Left lung (tissue), 10 donors: ENCODE data around the gene EIF4E2. TPM values are rescaled to one million over a fixed set of nuclear protein-coding genes. Genes with fewer than 3 reads are reported as not detected.
A peak's percentile ranks its signal among the peaks of the same experiment; 100 is the strongest.

Experiments used
- ATAC-seq: fragments of 200-7000 bp; cut with Tn5 transposase; one replicate; pipeline ENCODE4 v1.9.1; 2020; ENCODE audit warnings: moderate library complexity
- DNase-seq, 4 donors: peaks; one replicate each; pipeline ENCODE4 v3.0.0-alpha.2; 2013 to 2020
- H3K27ac ChIP-seq, 2 donors: fragments of 200-600 bp; sonication (generic) in 1 of 2; one replicate each; pipeline versions ENCODE4 v1.5.0 to v1.8.0; 2020 to 2021
- H3K27me3 ChIP-seq, 2 donors: fragments of 200-600 bp; sonication (generic) in 1 of 2; one replicate each; pipeline versions ENCODE4 v1.5.0 to v1.8.0; 2020 to 2021
- H3K36me3 ChIP-seq, 2 donors: fragments of 200-600 bp; sonication (generic) in 1 of 2; one replicate each; pipeline versions ENCODE4 v1.5.0 to v1.8.0; 2020 to 2021
- H3K4me1 ChIP-seq, 2 donors: fragments of 200-600 bp; one replicate each; pipeline ENCODE4 v1.8.0; 2021
- H3K4me3 ChIP-seq, 2 donors: fragments of 200-600 bp; sonication (generic) in 1 of 2; one replicate each; pipeline versions ENCODE4 v1.5.0 to v1.8.0; 2020 to 2021; ENCODE audit warnings: mild to moderate bottlenecking in 1 of 2
- H3K9me3 ChIP-seq, 2 donors: fragments of 200-600 bp; sonication (generic) in 1 of 2; one replicate each; pipeline versions ENCODE4 v1.5.0 to v1.8.0; 2020 to 2021
- intact Hi-C, 2 donors: fragments of 100-400 bp; cut with DNase I; formaldehyde crosslinking; loops; one replicate each; pipeline versions ENCODE4 v1.11.2 to v1.14.2; 2022
- polyA plus RNA-seq, 6 donors: library from polyadenylated mRNA; unstranded; fragments of 120-200 nt; gene quantifications; one replicate each; pipeline ENCODE4 v1.2.1, GENCODE V29; 2013; ENCODE audit not compliant: insufficient read length in 6 of 6
- total RNA-seq, 2 donors: library from RNA; stranded (reverse); fragmentation: NEBNext Ultra II Directional; extraction: Animal tissue kit (Norgen Biotek cat#: 25700); gene quantifications; one replicate each; pipeline ENCODE4 v1.2.1, GENCODE V29; 2021
- TF ChIP-seq, protein P1 (sequence below), 2 donors: fragments of 200-600 bp; sonication (generic) in 1 of 2; IDR thresholded peaks; one replicate each; pipeline versions ENCODE4 v1.5.0 to v1.8.0; 2021; ENCODE audit warnings: antibody characterized with exemption in 2 of 2
- donor health status: DM: no; HTN: yes; CAD: no.
- donor health status: DM: no; HTN: no; CAD: no.

Gene EIF4E2
- total and polyA plus RNA-seq, 8 donors = 67.4 to 108 (median 96.4) TPM

DNA sequence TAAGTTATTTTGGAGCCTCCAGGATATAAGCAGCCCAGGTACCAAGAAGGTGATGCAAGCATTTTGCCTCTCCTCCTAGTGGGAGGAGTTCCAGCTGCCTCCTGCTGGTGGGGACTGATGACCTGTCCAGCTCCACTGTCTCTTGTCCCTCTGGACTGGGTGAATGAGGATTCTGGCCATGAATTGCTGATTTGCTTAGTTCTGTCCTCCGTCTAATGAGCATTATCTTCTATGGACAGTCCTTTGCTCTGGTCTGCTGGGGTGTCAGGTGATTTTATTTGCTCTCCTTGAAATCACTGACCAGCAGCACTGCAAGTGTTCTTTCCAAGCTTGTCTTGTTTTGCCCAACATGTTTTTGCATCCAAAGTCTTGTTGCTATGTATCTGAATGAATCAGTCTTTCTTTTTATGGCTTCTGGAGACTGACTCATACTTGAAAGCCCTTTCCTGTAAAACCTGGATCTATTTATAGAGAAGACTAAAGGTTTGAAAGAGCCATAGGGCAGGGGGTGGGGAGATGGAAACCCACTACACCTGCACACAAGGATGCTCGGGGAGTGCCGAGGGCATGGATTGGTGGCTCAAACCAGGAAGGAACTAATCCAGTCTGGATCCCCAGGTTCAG, 42.4 kb downstream of the EIF4E2 start:
- no peaks in the 10 kb centered on the region for H3K4me1 ChIP-seq
- intact Hi-C loops = no loop called here
- TF ChIP-seq, protein P1, sequence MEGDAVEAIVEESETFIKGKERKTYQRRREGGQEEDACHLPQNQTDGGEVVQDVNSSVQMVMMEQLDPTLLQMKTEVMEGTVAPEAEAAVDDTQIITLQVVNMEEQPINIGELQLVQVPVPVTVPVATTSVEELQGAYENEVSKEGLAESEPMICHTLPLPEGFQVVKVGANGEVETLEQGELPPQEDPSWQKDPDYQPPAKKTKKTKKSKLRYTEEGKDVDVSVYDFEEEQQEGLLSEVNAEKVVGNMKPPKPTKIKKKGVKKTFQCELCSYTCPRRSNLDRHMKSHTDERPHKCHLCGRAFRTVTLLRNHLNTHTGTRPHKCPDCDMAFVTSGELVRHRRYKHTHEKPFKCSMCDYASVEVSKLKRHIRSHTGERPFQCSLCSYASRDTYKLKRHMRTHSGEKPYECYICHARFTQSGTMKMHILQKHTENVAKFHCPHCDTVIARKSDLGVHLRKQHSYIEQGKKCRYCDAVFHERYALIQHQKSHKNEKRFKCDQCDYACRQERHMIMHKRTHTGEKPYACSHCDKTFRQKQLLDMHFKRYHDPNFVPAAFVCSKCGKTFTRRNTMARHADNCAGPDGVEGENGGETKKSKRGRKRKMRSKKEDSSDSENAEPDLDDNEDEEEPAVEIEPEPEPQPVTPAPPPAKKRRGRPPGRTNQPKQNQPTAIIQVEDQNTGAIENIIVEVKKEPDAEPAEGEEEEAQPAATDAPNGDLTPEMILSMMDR (IDR thresholded peaks at IDR 0.05) = no peak
- no peak overlapping the region for H3K27ac ChIP-seq
- ATAC-seq = peak; percentile 72
- H3K36me3 ChIP-seq = no peaks in the 10 kb centered on the region
- no peak for DNase-seq
- no peak overlapping the region for H3K4me3 ChIP-seq
- no peaks in the 10 kb centered on the region for H3K27me3 ChIP-seq
- H3K9me3 ChIP-seq = no peaks in the 10 kb centered on the region

DNA sequence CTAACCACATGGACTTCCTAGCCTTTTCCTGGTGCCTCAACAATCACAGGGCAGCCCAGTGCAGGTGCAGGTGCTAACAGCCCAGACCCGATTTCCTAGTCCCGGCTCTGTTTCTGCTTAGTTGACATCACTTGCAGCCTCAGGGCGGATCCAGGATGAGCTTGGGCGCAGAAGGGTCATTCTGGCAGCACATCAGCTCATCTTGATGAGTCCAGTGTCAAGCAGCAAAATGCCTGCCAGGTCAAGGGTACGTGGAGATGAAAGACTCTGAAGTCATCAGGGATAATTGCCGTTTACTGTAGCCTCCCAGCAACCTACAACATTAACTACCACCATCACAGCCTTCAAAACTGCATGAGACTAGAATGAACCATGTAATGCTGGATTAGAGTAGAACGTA, 43.5 kb downstream of the EIF4E2 start:
- Histone ChIP-seq H3K4me1 (no peaks in the 10 kb centered on the region), H3K4me3 (no peak overlapping the region), H3K27me3 (no peaks in the 10 kb centered on the region), H3K27ac (no peak overlapping the region), H3K9me3 (no peaks in the 10 kb centered on the region), H3K36me3 (no peaks in the 10 kb centered on the region)
- TF ChIP-seq, protein P1 (IDR thresholded peaks at IDR 0.05) = no peak
- intact Hi-C loops = no loop called here
- ATAC-seq (no peak), DNase-seq (no peak)

DNA sequence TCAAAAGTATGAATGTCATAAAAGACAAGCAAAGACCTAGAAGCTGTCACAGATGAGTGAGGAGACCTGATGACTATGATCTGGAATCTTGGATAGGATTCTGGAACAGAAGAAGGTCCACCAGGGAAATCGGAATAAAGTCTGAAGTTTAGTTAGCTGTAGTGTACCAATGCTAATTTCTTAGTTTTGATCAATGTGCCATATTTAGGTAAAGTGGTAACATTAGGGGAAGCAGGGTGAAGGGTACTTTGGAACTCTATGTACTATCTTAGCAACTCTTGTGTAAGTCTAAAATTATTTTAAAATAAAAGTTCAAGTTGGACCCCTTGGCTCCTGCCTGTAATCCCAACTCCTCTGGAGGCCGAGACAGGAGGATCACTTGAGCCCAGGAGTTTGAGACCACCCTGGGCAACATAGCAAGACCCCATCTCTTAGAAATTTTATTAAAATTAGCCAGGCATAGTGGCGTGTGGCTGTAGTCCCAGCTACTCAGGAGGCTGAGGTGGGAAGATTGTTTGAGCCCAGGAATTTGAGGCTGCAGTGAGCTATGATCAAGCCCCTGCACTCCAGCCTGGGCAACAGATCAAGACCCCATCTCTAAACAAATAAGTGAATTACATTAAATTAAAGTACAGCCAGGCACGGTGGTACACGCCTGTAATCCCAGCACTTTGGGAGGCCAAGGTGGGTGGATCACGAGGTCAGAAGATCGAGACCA, 47.0 kb downstream of the EIF4E2 start:
- TF ChIP-seq, protein P1 (IDR thresholded peaks at IDR 0.05) = no peak
- ATAC-seq = no peak
- intact Hi-C loops = no loop called here
- no peaks in the 10 kb centered on the region for H3K9me3 ChIP-seq
- no peaks in the 10 kb centered on the region for H3K27me3 ChIP-seq
- H3K4me3 ChIP-seq = no peak overlapping the region
- H3K4me1 ChIP-seq = no peaks in the 10 kb centered on the region
- DNase-seq = no peak
- H3K36me3 ChIP-seq = no peaks in the 10 kb centered on the region
- H3K27ac ChIP-seq = no peak overlapping the region

DNA sequence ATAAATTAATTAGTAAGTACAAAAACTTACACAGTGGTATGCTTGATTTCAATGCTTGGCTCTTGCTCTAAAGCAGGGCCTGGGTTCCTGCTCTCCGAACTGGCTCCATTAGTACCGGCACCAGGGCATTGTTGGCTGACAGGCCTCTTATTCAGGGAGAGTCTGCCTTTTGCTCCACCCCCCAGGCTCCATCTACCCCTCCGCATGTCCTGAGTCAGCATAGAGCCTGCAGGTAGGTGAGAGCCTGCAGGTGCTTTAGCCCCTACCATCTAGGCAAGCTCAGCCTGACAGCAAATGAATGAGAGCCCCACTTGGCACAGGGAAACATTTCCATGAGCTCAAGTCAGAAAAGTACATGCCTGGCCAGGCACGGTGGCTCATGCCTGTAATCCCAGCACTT, 47.8 kb downstream of the EIF4E2 start:
- no peak overlapping the region for H3K27ac ChIP-seq
- H3K9me3 ChIP-seq = no peaks in the 10 kb centered on the region
- DNase-seq = no peak
- H3K4me3 ChIP-seq = no peak overlapping the region
- TF ChIP-seq, protein P1 (IDR thresholded peaks at IDR 0.05) = no peak
- no peaks in the 10 kb centered on the region for H3K4me1 ChIP-seq
- intact Hi-C loops = no loop called here
- H3K36me3 ChIP-seq = no peaks in the 10 kb centered on the region
- ATAC-seq = no peak
- H3K27me3 ChIP-seq = no peaks in the 10 kb centered on the region

DNA sequence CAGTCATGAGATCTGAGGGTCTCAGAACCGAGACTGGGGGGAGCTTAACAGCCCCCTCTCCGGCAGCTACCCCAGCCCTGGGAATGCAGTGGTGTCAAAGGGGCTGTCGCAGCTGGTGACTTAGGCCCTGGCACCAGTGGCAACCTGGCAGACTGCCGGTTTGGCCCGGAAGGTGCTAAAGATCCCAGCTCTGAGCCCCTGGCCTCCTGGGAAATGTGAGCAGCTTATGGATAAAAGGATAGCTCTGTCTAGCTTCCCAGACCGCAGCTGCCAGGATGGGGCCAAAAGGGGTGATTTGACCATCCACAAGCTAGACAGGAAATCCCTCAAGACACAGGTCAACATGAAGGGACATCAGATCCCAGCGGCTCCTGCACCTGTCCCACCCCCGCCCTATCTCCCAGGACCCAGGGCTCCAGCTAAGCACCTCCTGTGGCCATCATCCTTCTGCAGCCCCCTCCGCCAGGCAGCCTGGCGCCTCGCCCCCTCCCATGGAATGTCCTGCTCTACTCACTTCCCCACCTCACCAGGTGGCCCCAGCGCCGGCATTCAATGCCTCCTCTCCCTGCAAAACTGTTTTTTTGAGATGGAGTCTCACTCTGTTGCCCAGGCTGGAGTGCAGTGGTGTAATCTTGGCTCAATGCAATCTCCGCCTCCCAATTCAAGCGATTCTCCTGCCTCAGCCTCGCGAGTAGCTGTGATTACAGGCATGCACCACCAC, 49.7 kb downstream of the EIF4E2 start:
- TF ChIP-seq, protein P1 (IDR thresholded peaks at IDR 0.05) = no peak
- no peaks in the 10 kb centered on the region for H3K36me3 ChIP-seq
- no peak overlapping the region for H3K4me3 ChIP-seq
- DNase-seq (no peak), ATAC-seq (no peak)
- no peaks in the 10 kb centered on the region for H3K27me3 ChIP-seq
- no peaks in the 10 kb centered on the region for H3K9me3 ChIP-seq
- intact Hi-C loops = no loop called here
- no peaks in the 10 kb centered on the region for H3K4me1 ChIP-seq
- no peak overlapping the region for H3K27ac ChIP-seq
